Measurements from ENCODE around the gene RFX7.

The RFX7 gene

DNA sequence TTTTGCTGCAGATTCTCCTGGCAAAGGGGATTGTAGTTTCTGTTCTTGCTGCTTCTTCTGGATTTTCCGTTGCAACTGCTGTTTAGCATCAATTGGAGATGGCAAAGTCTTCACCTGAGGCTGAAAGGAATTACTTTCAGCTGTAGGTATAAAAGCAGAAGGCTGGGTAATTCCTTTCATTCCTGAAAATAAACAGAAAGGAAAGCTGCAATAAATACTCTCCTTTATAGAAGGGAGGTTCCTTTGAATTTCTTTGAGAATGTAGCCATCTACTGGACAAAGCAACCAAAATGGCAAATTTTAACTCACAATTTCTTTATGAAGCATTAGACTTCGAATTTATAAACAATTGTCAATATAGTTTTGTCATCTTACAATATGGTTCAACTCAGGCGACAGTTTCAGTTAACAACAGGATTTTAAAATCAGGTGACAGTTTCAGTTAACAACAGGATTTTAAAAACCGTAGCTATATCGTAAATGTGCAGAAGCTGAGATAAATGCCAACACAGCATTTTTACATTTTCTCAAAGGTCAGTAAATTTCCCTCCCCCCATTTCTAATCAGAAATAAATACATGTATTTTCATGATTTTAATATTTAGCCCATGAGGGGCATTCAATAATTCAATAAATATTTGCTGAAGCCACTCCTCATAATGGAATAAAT lies 145.3 kb downstream of the RFX7 start:
- Histone ChIP-seq H3K4me2 (ENCODE audit: low read length) (no peak overlapping the region), H3K4me3 (ENCODE audit: low read length) (no peak overlapping the region), H3K4me1 (ENCODE audit: control insufficient read depth, low read depth, low read length) (no peaks in the 10 kb centered on the region), H3K79me2 (ENCODE audit: control insufficient read depth, insufficient read depth, low read length) (no peaks in the 10 kb centered on the region), H3K23ac (ENCODE audit: low read length) (no peak overlapping the region), H4K5ac (ENCODE audit: low read length) (no peak overlapping the region), H4K8ac (ENCODE audit: low read depth, low read length) (no peak overlapping the region), H3K27me3 (ENCODE audit: insufficient read depth, low read length, poor library complexity) (no peaks in the 10 kb centered on the region), H3K4ac (ENCODE audit: low read depth, low read length) (no peak overlapping the region), H3K56ac (ENCODE audit: low read length) (no peak overlapping the region), H3K27ac (ENCODE audit: low read depth, low read length) (no peak overlapping the region), H3K9ac (ENCODE audit: low read length) (no peak overlapping the region), H3K79me1 (ENCODE audit: low read length) (no peaks in the 10 kb centered on the region), H2BK5ac (ENCODE audit: low read length) (no peak overlapping the region), H2AK5ac (ENCODE audit: low read length) (no peak overlapping the region), H3K18ac (ENCODE audit: low read length) (no peak overlapping the region), H2BK15ac (replicated peaks; ENCODE audit: low read depth) (no peak overlapping the region), H2BK120ac (ENCODE audit: low read depth, low read length) (no peak overlapping the region), H3K36me3 (ENCODE audit: control insufficient read depth, insufficient read depth, low read length) (peaks cover 13% of the 10 kb centered on the region)
- WGBS (ENCODE audit: extremely low coverage, insufficient coverage, low lambda C conversion rate): no CpG with 5 or more reads among the region's 5 CpGs
- DNase-seq: no peak

- H3K4me2 ChIP-seq (ENCODE audit: low read length): no peak overlapping the region
- H3K79me1 ChIP-seq (ENCODE audit: low read length): no peaks in the 10 kb centered on the region
- H3K18ac ChIP-seq (ENCODE audit: low read length): no peak overlapping the region
- H2BK15ac ChIP-seq (replicated peaks; ENCODE audit: low read depth): no peak overlapping the region
- no peak for DNase-seq
- no peak overlapping the region for H3K56ac ChIP-seq (ENCODE audit: low read length)
- no peak overlapping the region for H2AK5ac ChIP-seq (ENCODE audit: low read length)
- no peak overlapping the region for H3K27ac ChIP-seq (ENCODE audit: low read depth, low read length)
- H3K4me3 ChIP-seq (ENCODE audit: low read length): no peak overlapping the region
- H4K5ac ChIP-seq (ENCODE audit: low read length): no peak overlapping the region
- H3K4me1 ChIP-seq (ENCODE audit: control insufficient read depth, low read depth, low read length): no peaks in the 10 kb centered on the region
- H2BK5ac ChIP-seq (ENCODE audit: low read length): no peak overlapping the region
- H3K79me2 ChIP-seq (ENCODE audit: control insufficient read depth, insufficient read depth, low read length): no peaks in the 10 kb centered on the region
- H4K8ac ChIP-seq (ENCODE audit: low read depth, low read length): no peak overlapping the region
- no peaks in the 10 kb centered on the region for H3K27me3 ChIP-seq (ENCODE audit: insufficient read depth, low read length, poor library complexity)
- WGBS (ENCODE audit: extremely low coverage, insufficient coverage, low lambda C conversion rate): no CpG with 5 or more reads among the region's 1 CpG
- H3K9ac ChIP-seq (ENCODE audit: low read length): no peak overlapping the region
- no peak overlapping the region for H3K23ac ChIP-seq (ENCODE audit: low read length)
- no peak overlapping the region for H2BK120ac ChIP-seq (ENCODE audit: low read depth, low read length)
- H3K4ac ChIP-seq (ENCODE audit: low read depth, low read length): no peak overlapping the region
- peaks cover 13% of the 10 kb centered on the region for H3K36me3 ChIP-seq (ENCODE audit: control insufficient read depth, insufficient read depth, low read length)
Observed at GRCh38 chr15:56095406-56095805, 148.3 kb downstream of the RFX7 start.

GRCh38 chr15:56094171-56094570 lies 149.5 kb downstream of the RFX7 start:
- Histone ChIP-seq H3K18ac (ENCODE audit: low read length) (no peak overlapping the region), H2BK5ac (ENCODE audit: low read length) (no peak overlapping the region), H3K23ac (ENCODE audit: low read length) (no peak overlapping the region), H4K8ac (ENCODE audit: low read depth, low read length) (no peak overlapping the region), H3K27me3 (ENCODE audit: insufficient read depth, low read length, poor library complexity) (no peaks in the 10 kb centered on the region), H3K79me1 (ENCODE audit: low read length) (no peaks in the 10 kb centered on the region), H3K4me3 (ENCODE audit: low read length) (no peak overlapping the region), H2AK5ac (ENCODE audit: low read length) (no peak overlapping the region), H2BK15ac (replicated peaks; ENCODE audit: low read depth) (no peak overlapping the region), H2BK120ac (ENCODE audit: low read depth, low read length) (no peak overlapping the region), H3K56ac (ENCODE audit: low read length) (no peak overlapping the region), H3K9ac (ENCODE audit: low read length) (no peak overlapping the region), H3K36me3 (ENCODE audit: control insufficient read depth, insufficient read depth, low read length) (peaks cover 13% of the 10 kb centered on the region), H4K5ac (ENCODE audit: low read length) (no peak overlapping the region), H3K27ac (ENCODE audit: low read depth, low read length) (no peak overlapping the region), H3K4me2 (ENCODE audit: low read length) (no peak overlapping the region), H3K4me1 (ENCODE audit: control insufficient read depth, low read depth, low read length) (no peaks in the 10 kb centered on the region), H3K4ac (ENCODE audit: low read depth, low read length) (no peak overlapping the region), H3K79me2 (ENCODE audit: control insufficient read depth, insufficient read depth, low read length) (no peaks in the 10 kb centered on the region)
- WGBS (ENCODE audit: extremely low coverage, insufficient coverage, low lambda C conversion rate): no CpG with 5 or more reads among the region's 5 CpGs
- no peak for DNase-seq

- Histone ChIP-seq H3K27me3 (ENCODE audit: insufficient read depth, low read length, poor library complexity) (no peaks in the 10 kb centered on the region), H3K4me2 (ENCODE audit: low read length) (no peak overlapping the region), H3K4me3 (ENCODE audit: low read length) (no peak overlapping the region), H3K36me3 (ENCODE audit: control insufficient read depth, insufficient read depth, low read length) (no peaks in the 10 kb centered on the region), H3K27ac (ENCODE audit: low read depth, low read length) (no peak overlapping the region), H3K4me1 (ENCODE audit: control insufficient read depth, low read depth, low read length) (no peaks in the 10 kb centered on the region), H3K9ac (ENCODE audit: low read length) (no peak overlapping the region), H2BK5ac (ENCODE audit: low read length) (no peak overlapping the region), H3K4ac (ENCODE audit: low read depth, low read length) (no peak overlapping the region), H4K5ac (ENCODE audit: low read length) (no peak overlapping the region), H3K79me1 (ENCODE audit: low read length) (no peaks in the 10 kb centered on the region), H3K56ac (ENCODE audit: low read length) (no peak overlapping the region), H4K8ac (ENCODE audit: low read depth, low read length) (no peak overlapping the region), H2BK15ac (replicated peaks; ENCODE audit: low read depth) (no peak overlapping the region), H2BK120ac (ENCODE audit: low read depth, low read length) (no peak overlapping the region), H3K18ac (ENCODE audit: low read length) (no peak overlapping the region), H3K79me2 (ENCODE audit: control insufficient read depth, insufficient read depth, low read length) (no peaks in the 10 kb centered on the region), H3K23ac (ENCODE audit: low read length) (no peak overlapping the region), H2AK5ac (ENCODE audit: low read length) (no peak overlapping the region)
- DNase-seq: no peak
Observed at GRCh38 chr15:56088389-56088788, 155.3 kb downstream of the RFX7 start.

DNA sequence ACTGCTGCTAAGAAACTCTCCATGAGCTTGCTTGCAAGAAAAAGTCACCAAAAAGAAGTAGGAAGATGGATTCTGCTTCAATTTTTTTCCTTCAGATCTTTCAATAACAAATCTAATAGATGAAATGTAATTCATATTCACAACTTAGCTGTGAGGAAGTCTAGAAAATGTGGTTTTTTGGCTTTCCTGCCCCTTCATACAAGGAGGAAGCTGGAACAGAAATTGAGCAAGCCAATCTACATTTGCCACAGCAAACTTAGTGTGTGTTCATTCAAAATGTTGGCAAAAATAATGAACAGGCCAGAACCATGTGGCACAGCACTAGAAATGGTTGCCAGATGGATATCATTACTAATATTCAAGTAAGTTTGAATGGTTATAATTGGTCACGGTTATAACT lies 157.1 kb downstream of the RFX7 start:
- Histone ChIP-seq H2BK5ac (ENCODE audit: low read length) (no peak overlapping the region), H4K5ac (ENCODE audit: low read length) (no peak overlapping the region), H3K56ac (ENCODE audit: low read length) (no peak overlapping the region), H2BK15ac (replicated peaks; ENCODE audit: low read depth) (no peak overlapping the region), H3K4me1 (ENCODE audit: control insufficient read depth, low read depth, low read length) (no peaks in the 10 kb centered on the region), H3K4me2 (ENCODE audit: low read length) (no peak overlapping the region), H3K18ac (ENCODE audit: low read length) (no peak overlapping the region), H3K27me3 (ENCODE audit: insufficient read depth, low read length, poor library complexity) (no peaks in the 10 kb centered on the region), H3K23ac (ENCODE audit: low read length) (no peak overlapping the region), H3K9ac (ENCODE audit: low read length) (no peak overlapping the region), H3K27ac (ENCODE audit: low read depth, low read length) (no peak overlapping the region), H3K4me3 (ENCODE audit: low read length) (no peak overlapping the region), H3K4ac (ENCODE audit: low read depth, low read length) (no peak overlapping the region), H4K8ac (ENCODE audit: low read depth, low read length) (no peak overlapping the region), H2BK120ac (ENCODE audit: low read depth, low read length) (no peak overlapping the region), H3K36me3 (ENCODE audit: control insufficient read depth, insufficient read depth, low read length) (no peaks in the 10 kb centered on the region), H2AK5ac (ENCODE audit: low read length) (no peak overlapping the region), H3K79me1 (ENCODE audit: low read length) (no peaks in the 10 kb centered on the region), H3K79me2 (ENCODE audit: control insufficient read depth, insufficient read depth, low read length) (no peaks in the 10 kb centered on the region)
- WGBS (ENCODE audit: extremely low coverage, insufficient coverage, low lambda C conversion rate): no CpG with 5 or more reads among the region's 1 CpG
- no peak for DNase-seq

DNA sequence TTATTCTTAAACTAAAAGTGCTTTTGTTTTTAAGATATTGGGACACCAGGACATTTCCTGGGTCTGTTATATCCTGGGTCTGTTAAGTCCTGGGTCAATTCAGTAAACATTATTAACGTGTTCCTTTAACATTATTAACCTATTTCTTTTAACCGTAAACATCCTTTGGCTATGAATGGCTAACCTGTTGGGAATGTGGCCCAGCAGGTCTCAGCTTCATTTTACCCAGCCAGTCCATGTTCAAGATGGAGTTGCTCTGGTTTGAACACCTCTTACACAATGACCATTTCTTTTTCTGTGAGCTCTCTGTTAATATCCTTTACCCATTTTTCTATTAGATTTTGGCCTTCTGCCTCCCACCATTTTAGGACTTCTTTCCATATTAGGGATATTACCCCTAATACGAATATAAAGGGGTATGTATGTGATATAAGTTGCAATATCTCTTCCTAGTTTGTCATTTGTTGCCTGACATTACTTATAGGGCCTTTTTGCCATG lies 161.4 kb downstream of the RFX7 start:
- WGBS (ENCODE audit: extremely low coverage, insufficient coverage, low lambda C conversion rate): no CpG with 5 or more reads among the region's 3 CpGs
- no peak overlapping the region for H3K18ac ChIP-seq (ENCODE audit: low read length)
- no peak for DNase-seq
- no peaks in the 10 kb centered on the region for H3K27me3 ChIP-seq (ENCODE audit: insufficient read depth, low read length, poor library complexity)
- H3K27ac ChIP-seq (ENCODE audit: low read depth, low read length): no peak overlapping the region
- no peaks in the 10 kb centered on the region for H3K79me1 ChIP-seq (ENCODE audit: low read length)
- H2BK15ac ChIP-seq (replicated peaks; ENCODE audit: low read depth): no peak overlapping the region
- no peaks in the 10 kb centered on the region for H3K4me1 ChIP-seq (ENCODE audit: control insufficient read depth, low read depth, low read length)
- H3K4me3 ChIP-seq (ENCODE audit: low read length): no peak overlapping the region
- H3K9ac ChIP-seq (ENCODE audit: low read length): no peak overlapping the region
- H3K4me2 ChIP-seq (ENCODE audit: low read length): no peak overlapping the region
- no peak overlapping the region for H2BK120ac ChIP-seq (ENCODE audit: low read depth, low read length)
- H3K79me2 ChIP-seq (ENCODE audit: control insufficient read depth, insufficient read depth, low read length): no peaks in the 10 kb centered on the region
- no peaks in the 10 kb centered on the region for H3K36me3 ChIP-seq (ENCODE audit: control insufficient read depth, insufficient read depth, low read length)
- no peak overlapping the region for H3K4ac ChIP-seq (ENCODE audit: low read depth, low read length)
- H4K8ac ChIP-seq (ENCODE audit: low read depth, low read length): no peak overlapping the region
- H3K23ac ChIP-seq (ENCODE audit: low read length): no peak overlapping the region
- H2BK5ac ChIP-seq (ENCODE audit: low read length): no peak overlapping the region
- H3K56ac ChIP-seq (ENCODE audit: low read length): no peak overlapping the region
- H2AK5ac ChIP-seq (ENCODE audit: low read length): no peak overlapping the region
- no peak overlapping the region for H4K5ac ChIP-seq (ENCODE audit: low read length)
